GM21367 (cell line): ENCODE measurements around the gene LYPLAL1.
"Not testable (repeated sequence)": the region's sequence is repeated elsewhere in the genome, so short reads cannot be mapped to it uniquely, and the experiment has no call there.

Experiments
- ATAC-seq: cut with Tn5 transposase; IDR thresholded peaks from one replicate; pipeline ENCODE4 v1.9.1; 2021; ENCODE audit not compliant: unreplicated experiment

Gene LYPLAL1

GRCh38 chr1:219161371-219161770, 12.3 kb upstream of the LYPLAL1 start:
- ATAC-seq = no peak

DNA sequence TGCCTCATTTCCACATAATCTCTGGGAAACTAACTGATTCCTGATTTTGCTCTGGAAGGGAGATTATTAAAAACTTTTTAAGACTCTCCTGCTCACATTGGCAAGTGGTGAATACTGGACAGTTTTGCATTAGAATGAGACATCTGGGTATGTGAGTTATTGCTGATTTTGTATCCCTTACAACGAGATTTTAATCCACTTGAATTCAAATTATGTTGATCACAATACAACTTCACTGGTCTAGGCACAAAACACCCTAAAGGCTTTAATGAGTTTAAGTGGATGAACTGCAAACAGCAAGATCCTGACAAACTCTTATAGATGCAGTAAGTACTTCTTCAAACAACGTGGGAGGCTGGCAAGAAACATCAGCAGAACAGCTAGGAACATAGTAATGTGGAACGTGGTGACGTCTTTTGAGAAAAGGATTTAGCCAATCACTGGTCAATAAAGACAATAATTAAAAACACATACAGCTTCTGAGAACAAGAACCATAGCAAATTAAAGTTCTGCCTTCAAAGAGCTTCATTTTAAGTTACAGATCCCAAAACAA, 10.2 kb upstream of the LYPLAL1 start:
- ATAC-seq = no peak

DNA sequence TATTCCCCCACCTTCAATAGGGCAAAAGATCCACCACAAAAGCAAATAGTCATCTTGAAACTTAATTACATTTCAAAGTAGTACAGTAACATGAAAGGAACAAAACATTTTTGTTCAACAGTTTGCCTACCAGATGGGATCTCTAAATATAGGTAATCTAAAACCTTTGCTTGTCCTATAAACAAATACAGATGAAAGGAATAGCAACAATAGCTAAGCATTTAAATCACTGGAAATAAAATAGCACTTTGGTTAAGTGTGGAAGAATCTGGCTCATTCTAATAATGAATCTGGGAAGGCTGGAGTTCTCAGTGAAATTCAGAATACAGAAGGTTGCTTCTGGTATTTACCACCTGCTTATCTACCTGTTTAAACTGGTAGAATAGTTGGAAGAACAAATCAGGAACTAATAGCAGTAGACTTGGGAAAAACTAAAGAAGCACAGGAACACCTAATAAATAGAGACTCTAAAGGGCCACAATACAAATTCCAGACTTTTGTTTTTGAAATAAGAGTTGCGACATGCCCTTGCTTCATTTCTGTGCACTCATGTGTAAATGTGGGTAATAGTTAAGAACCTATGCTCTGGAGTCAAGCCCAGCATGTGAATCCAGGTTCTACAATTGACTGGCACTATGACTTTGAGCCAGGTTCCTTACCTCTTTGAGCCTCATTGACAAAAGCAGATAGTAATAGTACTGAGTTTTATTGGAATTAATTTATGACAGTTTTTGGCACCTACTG, 2.3 kb upstream of the LYPLAL1 start:
- ATAC-seq = no peak

- no peak for ATAC-seq
Measured at GRCh38 chr1:219172821-219173220, 857 bp upstream of the LYPLAL1 start.

DNA sequence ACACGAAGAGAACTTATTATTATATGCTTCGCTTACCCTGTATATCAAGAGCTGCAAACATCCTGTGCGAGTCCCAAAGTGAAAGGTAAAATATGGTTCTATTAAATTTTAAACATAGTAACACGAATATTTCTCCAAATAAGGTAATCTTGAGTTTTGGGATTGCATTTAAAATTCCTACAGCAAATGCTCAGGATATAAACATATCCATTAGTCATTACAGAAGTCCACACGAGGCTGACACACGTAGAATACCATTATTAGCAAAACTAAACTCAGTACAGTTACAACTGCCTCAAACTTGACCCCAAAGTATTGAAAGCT, 282 bp upstream of the LYPLAL1 start:
- no peak for ATAC-seq

DNA sequence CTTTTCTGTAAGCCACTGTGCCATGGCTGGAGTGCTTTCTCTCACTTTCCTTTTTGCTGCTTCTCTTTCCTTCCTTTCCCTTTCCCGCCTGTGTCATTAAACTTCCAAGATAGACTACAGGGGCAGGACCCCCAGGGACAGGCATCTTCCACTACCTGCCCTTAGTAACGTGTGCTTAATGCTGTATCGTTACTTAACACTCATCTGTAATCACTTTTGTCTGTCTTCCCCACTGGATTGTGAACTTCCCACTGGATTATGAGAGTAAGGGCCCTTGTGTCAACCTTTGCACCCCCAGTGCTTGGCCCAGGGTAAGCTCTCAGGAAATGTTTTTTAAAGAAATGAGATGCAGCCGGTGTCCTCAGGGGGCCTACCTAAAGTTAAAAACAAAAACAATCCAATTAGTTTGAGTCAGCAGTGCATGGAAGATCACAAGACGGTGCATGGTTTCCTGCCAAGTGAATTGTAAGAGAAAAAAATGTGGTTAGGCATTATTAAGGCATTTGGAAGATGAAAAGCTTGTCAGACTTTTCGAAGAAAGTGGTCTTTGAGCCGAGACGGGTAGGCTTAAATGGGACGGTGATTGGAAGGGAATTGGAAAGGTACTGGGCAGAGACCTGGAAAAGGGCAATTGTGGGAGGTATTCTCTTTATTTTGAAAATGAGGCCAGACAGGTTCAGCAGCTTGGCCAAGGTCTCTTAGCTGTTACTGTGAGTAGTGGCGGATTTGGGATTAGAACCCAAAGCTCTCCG, 958 bp downstream of the LYPLAL1 start:
- peak; percentile 30 for ATAC-seq

- ATAC-seq = no peak
Measured at GRCh38 chr1:219175212-219175564, 1.5 kb downstream of the LYPLAL1 start.

DNA sequence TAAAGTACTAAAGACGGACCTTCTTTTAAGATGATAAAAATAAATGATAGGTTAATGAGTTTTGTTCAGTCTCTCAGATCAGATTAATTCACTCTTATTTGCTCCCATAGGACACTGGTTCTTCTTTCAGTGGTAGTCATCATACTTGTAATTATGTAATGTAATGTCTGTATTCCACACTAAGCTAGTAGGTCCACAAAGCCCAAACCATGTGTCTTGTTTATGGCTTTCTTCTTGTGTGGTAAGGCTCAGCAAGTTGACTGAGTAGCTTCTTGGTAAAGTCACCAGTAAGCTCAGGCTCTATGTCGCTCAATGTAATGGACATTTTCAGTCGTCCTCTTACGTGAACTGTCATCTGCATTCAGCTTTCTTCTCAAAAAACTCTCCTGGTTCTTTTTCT, 2.5 kb downstream of the LYPLAL1 start:
- ATAC-seq = no peak

GRCh38 chr1:219177363-219177762, 3.7 kb downstream of the LYPLAL1 start:
- ATAC-seq = peak; percentile 30

GRCh38 chr1:219177940-219178339, 4.3 kb downstream of the LYPLAL1 start:
- no peak for ATAC-seq

DNA sequence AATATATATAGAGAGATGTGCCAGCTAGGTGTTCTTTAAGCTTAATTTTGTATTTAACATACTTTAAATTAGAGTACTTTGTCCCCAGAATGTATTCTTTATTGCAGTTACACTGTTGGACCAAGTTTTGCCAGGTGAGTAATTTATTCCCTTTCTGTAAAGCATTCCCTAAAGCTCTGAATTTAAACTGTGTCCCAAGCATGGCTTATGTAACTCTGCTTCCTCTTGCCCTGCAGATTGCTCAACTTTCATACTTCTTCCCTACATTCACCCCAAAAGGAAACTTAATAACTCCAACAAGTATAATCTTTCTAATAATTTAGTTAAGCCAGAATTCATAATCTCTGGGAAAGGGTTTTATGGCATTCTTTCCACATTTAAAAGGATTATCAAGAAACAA, 5.6 kb downstream of the LYPLAL1 start:
- ATAC-seq = no peak

DNA sequence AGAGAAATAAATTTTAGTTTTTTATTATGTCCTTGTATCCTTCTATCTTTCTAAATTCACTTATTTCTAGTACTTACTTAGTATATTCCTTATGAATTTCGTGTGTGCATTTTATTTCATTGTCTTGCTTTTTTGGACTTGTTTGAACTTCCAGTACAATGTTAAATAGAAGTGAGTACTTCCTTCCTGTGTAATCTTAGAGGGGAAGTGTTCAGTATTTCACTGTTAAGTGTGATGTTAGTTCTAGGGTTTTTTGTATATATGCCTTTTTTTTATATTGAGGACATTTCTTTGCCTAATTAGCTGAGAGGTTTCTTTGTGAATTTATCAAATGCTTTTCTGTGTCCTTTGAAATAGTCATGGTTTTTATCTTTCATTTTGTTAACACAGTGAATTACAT, 10.7 kb downstream of the LYPLAL1 start:
- ATAC-seq = no peak

DNA sequence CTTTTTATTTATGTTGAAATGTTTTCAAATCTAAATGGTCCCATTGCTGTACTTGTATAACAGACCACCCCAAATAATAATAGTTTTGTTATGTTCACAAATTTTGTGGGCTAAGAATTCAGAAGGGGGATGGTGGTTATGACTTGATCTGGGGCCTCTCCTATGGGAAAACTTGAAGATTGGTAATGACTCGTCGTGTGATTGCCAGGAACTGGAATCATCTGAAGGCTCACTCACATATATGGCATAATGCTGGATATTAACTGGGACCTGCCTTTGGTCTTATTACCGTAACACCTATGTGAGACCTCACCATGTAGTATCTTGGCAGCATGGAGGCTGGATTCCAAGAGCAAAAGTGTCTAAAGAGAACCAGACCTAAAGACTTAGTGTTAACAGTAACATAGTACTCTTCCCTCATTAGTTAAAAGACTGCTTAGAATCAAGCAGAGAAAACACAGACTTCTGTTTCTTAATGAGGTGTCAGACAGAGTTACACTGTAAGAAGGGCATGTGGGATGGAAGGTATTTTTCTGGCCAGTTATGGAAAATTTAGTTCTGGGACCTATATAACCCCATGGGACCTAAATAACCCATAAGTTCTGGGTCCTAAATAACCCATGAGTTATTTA, 11.9 kb downstream of the LYPLAL1 start:
- ATAC-seq = peak; percentile 17

GRCh38 chr1:219188331-219188803, 14.7 kb downstream of the LYPLAL1 start:
- peak; percentile 32 for ATAC-seq

DNA sequence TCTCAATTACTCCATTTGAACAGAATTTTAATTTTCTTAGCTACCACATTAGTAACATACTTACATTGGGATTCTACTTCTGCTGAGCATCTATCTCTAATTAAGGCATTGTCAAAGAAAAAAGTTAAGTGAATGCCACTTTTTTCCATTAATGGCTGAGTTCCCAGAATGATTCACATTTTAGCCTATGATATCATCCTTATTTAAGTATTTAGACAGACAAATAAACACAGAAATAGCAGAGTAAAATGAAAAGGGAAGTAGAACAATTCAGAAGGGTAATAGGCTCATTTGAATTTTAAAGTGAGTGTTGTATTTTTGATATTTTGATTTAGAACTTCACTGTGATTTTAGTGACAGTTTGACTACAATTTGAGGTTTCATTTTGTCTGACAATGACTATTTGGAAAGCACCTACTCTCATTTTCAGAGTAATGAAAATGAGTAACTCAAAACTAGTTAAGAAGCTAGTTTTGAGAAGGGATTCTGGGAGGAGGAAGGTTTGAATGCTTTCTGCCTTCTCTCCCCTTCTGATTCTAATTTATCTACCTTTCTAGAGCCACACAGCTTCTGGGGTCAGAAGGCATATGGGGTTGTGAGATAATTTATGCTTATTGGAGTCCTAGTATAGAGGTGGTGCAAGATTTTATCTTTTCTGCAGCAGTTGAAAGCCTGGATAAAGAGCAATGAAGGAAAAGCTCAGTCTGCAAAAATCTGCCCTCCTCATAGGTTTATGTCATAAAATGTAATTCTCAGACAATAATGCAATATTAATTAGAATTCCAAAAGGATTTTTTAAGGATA, 15.5 kb downstream of the LYPLAL1 start:
- peak; percentile 70 for ATAC-seq

GRCh38 chr1:219189952-219190351, 16.3 kb downstream of the LYPLAL1 start:
- ATAC-seq = no peak

DNA sequence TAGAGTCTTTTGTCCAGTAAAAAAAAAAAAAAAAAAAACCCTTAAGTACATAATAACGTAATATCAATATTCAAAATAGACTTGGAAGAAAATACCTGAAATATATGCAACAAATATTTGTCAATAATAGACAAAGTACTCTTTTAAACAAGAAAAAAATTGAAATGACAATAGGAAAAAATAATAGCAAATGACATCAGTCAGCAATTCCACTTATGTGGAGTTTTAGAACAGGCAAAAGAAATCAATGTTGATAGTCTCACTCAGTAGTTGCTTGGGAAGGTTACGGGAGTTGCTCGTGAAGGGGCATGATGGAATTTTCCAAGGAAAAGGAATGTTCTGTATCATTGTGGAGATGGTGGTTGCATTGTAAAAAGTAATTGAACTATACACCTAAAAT, 16.9 kb downstream of the LYPLAL1 start:
- no peak for ATAC-seq

- ATAC-seq = not testable (repeated sequence)
Measured at GRCh38 chr1:219195833-219196232, 22.2 kb downstream of the LYPLAL1 start.

DNA sequence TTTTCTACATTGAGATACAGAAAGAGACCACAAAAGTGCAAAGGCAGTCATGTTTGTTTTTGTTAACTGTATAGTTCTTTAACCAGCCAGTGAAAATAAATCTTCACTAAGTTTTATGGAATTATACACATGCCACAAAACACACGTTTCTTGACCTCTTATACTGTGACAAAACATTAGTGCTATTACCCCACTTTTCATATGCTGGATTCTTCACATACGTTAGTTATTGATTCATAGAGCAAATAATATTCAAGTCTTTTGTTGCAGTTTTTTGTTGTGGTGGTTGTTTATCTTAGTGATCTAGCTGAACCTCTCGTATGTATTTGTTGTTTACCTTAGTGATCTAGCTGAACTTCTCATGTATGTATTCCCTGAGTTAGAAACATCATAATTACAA, 28.0 kb downstream of the LYPLAL1 start:
- no peak for ATAC-seq

DNA sequence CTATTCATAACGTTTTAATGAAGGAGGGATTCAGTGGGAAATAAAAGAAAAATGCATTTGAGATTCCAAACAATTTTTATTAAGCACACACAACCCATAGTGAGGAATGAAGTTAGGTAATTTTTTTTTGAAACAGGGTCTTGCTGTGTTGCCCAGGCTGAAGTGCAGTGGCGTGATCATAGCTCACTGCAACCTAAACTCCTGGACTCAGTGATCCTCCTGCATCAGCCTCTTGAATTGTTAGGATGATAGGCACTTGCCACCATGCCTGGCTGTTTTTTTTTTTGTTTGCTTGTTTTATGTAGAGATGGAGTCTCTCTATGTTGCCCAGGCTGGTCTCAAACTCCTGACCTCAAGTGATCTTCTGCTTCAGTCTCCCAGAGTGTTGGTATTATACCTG, 28.9 kb downstream of the LYPLAL1 start:
- ATAC-seq = no peak

DNA sequence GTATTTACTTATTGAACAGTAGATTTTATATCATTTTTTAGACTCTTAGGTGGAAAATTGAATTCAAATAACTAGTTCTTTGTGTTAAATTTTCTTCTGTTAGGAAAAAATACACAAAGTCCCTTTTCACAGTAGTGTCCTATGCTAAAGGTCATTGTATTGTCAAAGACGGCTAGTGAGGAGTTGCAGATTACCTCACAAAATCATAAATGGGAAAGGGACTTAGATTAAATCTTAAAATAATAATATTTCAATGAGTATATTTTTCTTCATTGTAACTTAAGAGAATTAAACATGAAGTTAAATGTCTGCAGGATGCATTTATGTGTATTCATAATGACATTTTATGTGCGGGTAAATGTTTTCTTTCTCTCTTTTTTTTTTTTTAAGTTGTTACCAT, 32.7 kb downstream of the LYPLAL1 start:
- no peak for ATAC-seq
